Middle frontal gyrus (tissue), 1 donor: ENCODE data around the gene MAPKBP1.

ENCODE experiments used
- DNase-seq: peaks from one replicate; pipeline ENCODE4 v3.0.0-alpha.2; 2015; ENCODE audit warnings: low spot score; ENCODE audit errors: extremely low spot score

MAPKBP1 gene

DNA sequence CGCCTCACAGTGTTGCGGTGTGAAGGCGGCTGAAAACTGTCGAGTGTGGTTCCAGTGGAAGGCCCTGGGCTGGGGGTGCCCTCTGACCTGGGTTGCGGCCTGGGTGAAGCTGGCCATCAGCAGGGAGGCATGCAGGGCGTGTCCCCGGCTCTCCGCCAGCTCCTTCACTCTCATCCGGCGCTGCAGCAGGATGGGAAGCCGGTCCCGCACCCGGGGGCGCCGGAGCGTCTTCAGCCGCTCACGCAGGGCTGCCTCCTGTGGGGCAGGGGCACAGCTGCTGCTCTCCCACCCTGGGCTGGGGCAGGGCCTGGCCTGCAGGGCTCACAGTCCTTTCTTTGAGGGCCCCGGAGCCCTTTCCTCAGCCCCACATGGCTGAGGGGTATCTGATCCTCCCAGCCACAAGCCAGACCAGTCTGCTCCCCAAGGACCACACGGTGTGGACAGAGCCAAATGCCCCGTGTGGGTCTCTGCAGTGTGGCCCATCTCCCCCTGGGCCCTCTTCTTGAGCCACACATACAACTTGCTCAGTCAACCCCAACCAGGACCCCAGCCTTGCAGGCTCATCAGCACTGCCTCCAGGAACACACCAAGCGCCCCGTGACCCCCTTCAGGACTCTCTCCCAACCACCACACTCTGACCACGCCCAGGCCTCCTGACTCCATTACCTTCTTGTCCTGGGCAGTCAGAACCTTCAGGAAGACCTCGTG, 92.7 kb downstream of the MAPKBP1 start:
- no peak for DNase-seq

- DNase-seq: no peak
Measured at GRCh38 chr15:41868321-41868720, 94.0 kb downstream of the MAPKBP1 start.

GRCh38 chr15:41869770-41870688, 95.7 kb downstream of the MAPKBP1 start:
- DNase-seq: no peak

- no peak for DNase-seq
Measured at GRCh38 chr15:41870689-41871081, 96.4 kb downstream of the MAPKBP1 start.

DNA sequence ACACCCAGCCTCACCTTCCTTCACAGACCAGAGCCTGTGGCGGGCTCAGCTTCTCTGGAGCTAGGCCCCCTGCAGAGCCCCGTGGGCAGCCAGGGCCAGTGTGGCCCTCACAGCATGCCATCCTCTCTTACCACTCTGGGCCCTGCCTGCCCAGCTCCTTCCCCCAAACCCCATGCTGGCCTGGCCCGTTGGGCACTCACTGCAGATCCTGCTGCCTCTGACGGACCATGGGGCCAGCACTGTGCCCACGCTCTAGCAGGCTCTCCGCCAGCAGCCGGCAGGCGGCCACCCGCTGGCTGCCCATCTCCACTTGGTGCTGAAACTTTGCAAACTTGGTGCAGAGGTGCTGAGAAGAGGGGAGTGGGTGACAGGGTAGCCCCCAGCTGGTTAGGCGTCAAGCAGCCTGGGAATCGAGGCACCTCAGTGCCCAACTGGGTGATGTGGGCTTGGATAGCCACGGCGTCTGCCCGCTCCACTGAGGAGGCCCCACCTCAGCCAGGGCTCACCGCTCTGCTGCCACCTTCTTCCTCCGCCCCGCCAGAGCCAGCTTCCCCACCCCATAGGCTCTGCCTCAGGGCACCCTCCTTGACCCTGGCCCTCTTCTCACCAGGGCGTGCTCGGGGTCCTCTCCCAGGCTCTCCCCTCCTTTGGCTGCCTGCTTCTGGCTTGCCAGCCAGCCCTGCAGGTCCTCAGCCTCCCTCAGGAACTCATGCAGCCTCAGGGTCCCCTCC, 97.1 kb downstream of the MAPKBP1 start:
- no peak for DNase-seq

DNA sequence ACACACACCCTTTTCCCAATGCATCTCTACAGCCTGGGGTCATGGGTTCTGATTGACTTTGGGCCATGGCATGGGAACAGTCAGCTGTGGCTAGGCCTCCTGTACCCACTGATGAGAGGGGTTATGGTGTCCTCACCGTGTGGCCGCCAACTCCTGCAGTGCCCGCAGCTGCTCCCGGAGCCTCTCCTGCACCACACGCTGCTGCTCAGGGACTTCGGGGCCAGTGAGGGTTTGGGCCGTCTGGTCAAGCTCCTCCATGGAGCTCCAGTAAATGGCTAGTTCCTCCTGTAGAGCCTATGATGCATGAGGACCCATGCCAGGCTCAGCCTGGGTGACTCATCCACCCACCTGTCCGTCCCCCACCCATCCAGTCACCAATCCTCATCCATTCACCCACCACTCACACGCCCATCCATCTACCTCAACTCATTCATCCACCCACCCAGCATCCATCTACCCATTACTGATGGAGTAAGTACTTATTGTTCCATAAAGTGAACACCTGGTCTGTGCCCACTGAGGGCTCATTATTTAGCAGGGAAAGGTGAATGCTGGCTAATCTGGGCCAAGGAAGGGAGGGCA, 98.0 kb downstream of the MAPKBP1 start:
- DNase-seq: no peak

DNA sequence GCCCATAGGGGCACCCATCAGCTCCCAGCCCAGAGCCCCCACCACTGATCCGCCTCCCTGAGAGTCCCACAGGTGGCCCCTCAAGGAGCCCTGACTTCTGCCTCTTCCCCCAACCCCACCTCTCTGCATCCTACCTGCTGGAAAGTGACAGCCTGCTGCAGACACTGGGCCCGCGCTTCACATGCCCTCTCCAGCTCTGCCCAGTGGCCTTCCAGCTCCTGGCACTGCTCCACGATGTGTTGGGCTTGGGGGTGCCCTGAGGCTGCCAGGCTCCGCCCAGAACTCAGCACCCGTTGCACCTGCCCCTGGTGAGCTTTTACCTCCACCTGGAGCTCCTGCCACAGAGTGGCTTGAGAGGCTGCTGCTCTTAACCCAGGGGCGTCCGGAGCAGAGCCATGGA, 99.4 kb downstream of the MAPKBP1 start:
- no peak for DNase-seq

GRCh38 chr15:41874736-41875135, 100.5 kb downstream of the MAPKBP1 start:
- DNase-seq: no peak

DNA sequence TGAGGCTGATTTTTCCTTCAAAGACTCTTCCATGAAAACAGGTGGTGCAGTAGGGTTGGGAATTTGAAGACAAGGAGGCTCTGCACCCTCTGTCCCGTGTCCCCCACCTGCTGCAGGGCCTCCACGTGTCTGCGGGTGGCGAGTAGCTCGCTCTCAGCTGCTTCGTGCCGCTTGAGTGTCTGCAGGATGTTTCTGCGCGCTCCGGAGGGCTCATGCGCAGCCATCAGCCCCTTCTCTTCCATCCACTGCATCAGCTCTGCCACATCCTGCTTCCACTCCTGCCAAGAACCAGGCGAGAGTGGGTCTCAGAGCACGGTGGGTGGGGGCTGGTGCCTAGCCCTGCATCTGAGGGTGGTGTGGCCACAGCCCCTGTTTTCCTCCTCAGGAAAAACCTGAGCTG, 101.7 kb downstream of the MAPKBP1 start:
- DNase-seq: no peak

- DNase-seq: no peak
Measured at GRCh38 chr15:41876689-41877088, 102.4 kb downstream of the MAPKBP1 start.
